HCT116 (cell line): Measurements from ENCODE around the gene MKI67. TPM values are rescaled to one million over a fixed set of nuclear protein-coding genes. Genes with fewer than 3 reads are reported as not detected.
"Not testable (repeated sequence)": the region's sequence is repeated elsewhere in the genome, so short reads cannot be mapped to it uniquely, and the experiment has no call there.

Source experiments
- ATAC-seq: fragments of 200-7000 bp; cut with Tn5 transposase; 2 replicates; pipeline ENCODE4 v1.9.1; 2020; ENCODE audit warnings: mild to moderate bottlenecking, moderate library complexity
- BruUV-seq: library from RNA; stranded (reverse); fragments of 400-500 nt; replicated peaks from 2 replicates; lab custom pipeline; 2021; lab: Mats Ljungman, UMichigan
- CTCF ChIA-PET: fragments of 300-600 bp; sonication (Branson Sonifier 250); formaldehyde crosslinking; loops from one replicate; lab custom pipeline; 2021; ENCODE audit warnings: antibody characterized with exemption; lab: Charles Lee
- POLR2A ChIA-PET: fragments of 300-600, 350-600 bp; sonication (Branson Sonifier 250); formaldehyde crosslinking; loops from one replicate; lab custom pipeline; 2021; ENCODE audit warnings: antibody characterized with exemption; lab: Charles Lee
- RAD21 ChIA-PET, 2 experiments: fragments of 300-600 bp; sonication (Branson Sonifier 250); formaldehyde crosslinking; loops; one replicate each; lab custom pipeline; 2023; ENCODE audit warnings: low total read pairs in 2 of 2; ENCODE audit not compliant: uncharacterized antibody in 2 of 2, unreplicated experiment in 2 of 2, low non-redundant PET in 1 of 2; lab: Charles Lee
- DNase-seq: peaks from one replicate; pipeline ENCODE4 v3.0.0-alpha.2; 2010; ENCODE audit warnings: low read depth, low spot score
- H2AFZ ChIP-seq: fragments of 200-600 bp; shearing (Covaris generic), sonication (generic); 2 replicates; pipeline ENCODE4 v1.6.1; 2017; ENCODE audit warnings: low read depth, mixed run types, mixed read lengths, antibody characterized with exemption, low read length; ENCODE audit not compliant: poor library complexity, severe bottlenecking
- H3K27ac ChIP-seq: 2 replicates; pipeline ENCODE4 v1.5.1; 2012; ENCODE audit warnings: low read depth, low read length
- H3K27me3 ChIP-seq: fragments of 200-600 bp; sonication (generic); 2 replicates; pipeline ENCODE4 v1.6.1; 2016; ENCODE audit warnings: mixed run types, low read length, mixed read lengths; ENCODE audit not compliant: insufficient read depth
- H3K36me3 ChIP-seq, 2 experiments: fragments of 200-500 bp in 1 of 2; fragments of 200-600 bp in 1 of 2; sonication (Bioruptor generic) in 1 of 2; sonication (generic) in 1 of 2; 2 replicates each; pipeline versions ENCODE4 v1.5.1 to v1.6.1; 2014 to 2016; ENCODE audit warnings: low read length in 2 of 2, inconsistent platforms in 1 of 2, mixed read lengths in 1 of 2, mixed run types in 1 of 2; ENCODE audit not compliant: insufficient read depth in 2 of 2, control insufficient read depth in 1 of 2
- H3K4me1 ChIP-seq, 2 experiments: fragments of 200-600 bp in 1 of 2; sonication (generic) in 1 of 2; 2 replicates each; pipeline versions ENCODE4 v1.5.1 to v1.6.1; 2012 to 2017; ENCODE audit warnings: low read length in 2 of 2, inconsistent platforms in 1 of 2, mild to moderate bottlenecking in 1 of 2, mixed read lengths in 1 of 2, mixed run types in 1 of 2, moderate library complexity in 1 of 2; ENCODE audit not compliant: insufficient read depth in 2 of 2, control insufficient read depth in 1 of 2
- H3K4me2 ChIP-seq: fragments of 200-600 bp; sonication (generic); 2 replicates; pipeline ENCODE4 v1.6.1; 2017; ENCODE audit warnings: mixed run types, low read length, mixed read lengths
- H3K4me3 ChIP-seq, 2 experiments: fragments of 200-600 bp in 1 of 2; sonication (generic) in 1 of 2; replicated peaks in 1 of 2; 2 replicates each; pipeline ENCODE4 v1.5.1; 2011 to 2016; ENCODE audit warnings: low read length in 2 of 2, control low read depth in 1 of 2, low read depth in 1 of 2, mild to moderate bottlenecking in 1 of 2, mixed read lengths in 1 of 2, mixed run types in 1 of 2
- H3K79me2 ChIP-seq: fragments of 200-600 bp; sonication (generic); 2 replicates; pipeline ENCODE4 v1.6.1; 2017; ENCODE audit warnings: mild to moderate bottlenecking, mixed run types, low read length, moderate library complexity, mixed read lengths; ENCODE audit not compliant: insufficient read depth
- H3K9ac ChIP-seq: fragments of 200-600 bp; sonication (generic); 2 replicates; pipeline ENCODE4 v1.6.1; 2016; ENCODE audit warnings: low read length, mixed read lengths
- H3K9me2 ChIP-seq: fragments of 200-600 bp; sonication (generic), shearing (Covaris generic); 2 replicates; pipeline ENCODE4 v1.6.1; 2017; ENCODE audit warnings: mixed run types, mild to moderate bottlenecking, moderate library complexity; ENCODE audit not compliant: insufficient read depth
- H3K9me3 ChIP-seq, 2 experiments: fragments of 200-500 bp in 1 of 2; fragments of 200-600 bp in 1 of 2; sonication (Bioruptor generic) in 1 of 2; sonication (generic) in 1 of 2; 2 replicates each; pipeline ENCODE4 v1.6.1; 2014 to 2017; ENCODE audit warnings: low read length in 2 of 2, mixed read lengths in 2 of 2, inconsistent platforms in 1 of 2, low read depth in 1 of 2, mild to moderate bottlenecking in 1 of 2, mixed run types in 1 of 2, moderate library complexity in 1 of 2; ENCODE audit not compliant: control insufficient read depth in 1 of 2, insufficient read depth in 1 of 2
- H4K20me1 ChIP-seq: fragments of 200-600 bp; sonication (generic), shearing (Covaris generic); 2 replicates; pipeline ENCODE4 v1.6.1; 2017; ENCODE audit warnings: mixed run types, mild to moderate bottlenecking, moderate library complexity; ENCODE audit not compliant: insufficient read depth
- CBX3 ChIP-seq: IDR thresholded peaks from 2 replicates; pipeline ENCODE4 v1.6.1; 2012; ENCODE audit warnings: low read depth
- ELF1 ChIP-seq: IDR thresholded peaks from 2 replicates; pipeline ENCODE4 v1.6.1; 2012; ENCODE audit warnings: low read depth, borderline replicate concordance
- EZH2phosphoT487 ChIP-seq: fragments of 200-600 bp; IDR thresholded peaks from 2 replicates; pipeline ENCODE4 v1.6.1; 2018; ENCODE audit warnings: antibody characterized with exemption, borderline replicate concordance
- POLR2AphosphoS5 ChIP-seq: IDR thresholded peaks from 2 replicates; pipeline ENCODE4 v1.6.1; 2011; ENCODE audit warnings: mild to moderate bottlenecking, low read depth, low read length, moderate library complexity
- ZFX ChIP-seq: fragments of 450-650 bp; IDR thresholded peaks from 2 replicates; pipeline ENCODE4 v1.6.1; 2017
- intact Hi-C: fragments of 100-400 bp; cut with micrococcal nuclease; formaldehyde crosslinking; loops from 2 replicates; pipeline ENCODE4 v1.10.0; 2022
- total RNA-seq: library from RNA; stranded (reverse); gene quantifications from one replicate; pipeline ENCODE4 v1.2.1, GENCODE V29; 2021; ENCODE audit not compliant: unreplicated experiment

Gene MKI67
- total RNA-seq, 1 experiment from 2014 or later: 202 TPM

GRCh38 chr10:128095027-128095752, 31.0 kb downstream of the MKI67 start (continued):
- TF ChIP-seq CBX3 (no peak), POLR2AphosphoS5 (no peak; the same call in 1 of the 2 replicates), ZFX (no peak)

- H3K9me3 ChIP-seq, intact Hi-C loops, CTCF ChIA-PET, H3K9me2 ChIP-seq, H3K27me3 ChIP-seq, DNase-seq, H3K4me1 ChIP-seq, H4K20me1 ChIP-seq, H3K79me2 ChIP-seq, H3K9ac ChIP-seq, RAD21 ChIA-PET, H2AFZ ChIP-seq, H3K27ac ChIP-seq, ATAC-seq, H3K4me3 ChIP-seq, BruUV-seq, H3K4me2 ChIP-seq: not testable (repeated sequence)
- peaks cover 21 to 32% of the 10 kb centered on the region in 2 experiments; a peak in 3 of 4 replicates for H3K36me3 ChIP-seq
- POLR2A ChIA-PET: interaction anchor here (0.7 kb wide), 1 partner anchor 47 kb away, joined by 3 read pairs; no protein-coding TSS in a partner anchor
Measured at GRCh38 chr10:128094596-128094995, 31.6 kb downstream of the MKI67 start.

- ATAC-seq (no peak), DNase-seq (no peak)
- ChIA-PET RAD21 (no interaction called here), POLR2A (no interaction called here), CTCF (interaction anchor here (1.0 kb wide), 1 partner anchor 58 kb away, joined by 3 read pairs; no protein-coding TSS in a partner anchor)
- Histone ChIP-seq H3K9me2 (no peaks in the 10 kb centered on the region), H2AFZ (no peak overlapping the region), H3K9me3 (no peaks in the 10 kb centered on the region), H3K36me3 (peaks cover 5 to 11% of the 10 kb centered on the region in 2 experiments; a peak in 2 of 4 replicates), H3K79me2 (no peaks in the 10 kb centered on the region), H4K20me1 (no peaks in the 10 kb centered on the region), H3K9ac (no peak overlapping the region), H3K4me3 (no peak overlapping the region), H3K4me1 (peaks cover 0 to 4% of the 10 kb centered on the region in 2 experiments; a peak in 1 of 4 replicates), H3K4me2 (no peak overlapping the region), H3K27me3 (no peaks in the 10 kb centered on the region), H3K27ac (no peak overlapping the region)
- TF ChIP-seq EZH2phosphoT487: no peak
- no peak for TF ChIP-seq ELF1
- no peak for TF ChIP-seq CBX3
- intact Hi-C loops: no loop called here
- no TSS peak for BruUV-seq
Measured at GRCh38 chr10:128092454-128092853, 33.8 kb downstream of the MKI67 start.
